Keratinocyte (primary cell): Measurements from ENCODE around the gene TMEM109. TPM values are rescaled to one million over a fixed set of nuclear protein-coding genes. Genes with fewer than 3 reads are reported as not detected.

Experiments used
- DNase-seq: peaks from one replicate; pipeline ENCODE4 v3.0.0-alpha.2; 2011; ENCODE audit warnings: low read depth, missing footprints, low spot score
- FAIRE-seq: peaks from 2 replicates; lab custom pipeline; 2011; peaks lifted over from hg19 to GRCh38; lab: Jason Lieb, UNC
- H2AFZ ChIP-seq: 2 replicates; pipeline ENCODE4 v1.6.0; 2012; ENCODE audit warnings: low read length, control low read depth, inconsistent platforms; ENCODE audit not compliant: control insufficient read depth
- H3K27ac ChIP-seq: 2 replicates; pipeline ENCODE4 v1.5.1; 2011; ENCODE audit warnings: low read length; ENCODE audit not compliant: control insufficient read depth, insufficient read depth
- H3K27me3 ChIP-seq: 3 replicates; pipeline ENCODE4 v1.6.0; 2011; ENCODE audit warnings: low read length; ENCODE audit not compliant: control insufficient read depth, insufficient read depth; ENCODE audit errors: extremely low read depth
- H3K36me3 ChIP-seq, 2 experiments: 2 replicates in 1 of 2; 3 replicates in 1 of 2; pipeline ENCODE4 v1.5.1; 2011; ENCODE audit warnings: low read length in 2 of 2, mild to moderate bottlenecking in 1 of 2; ENCODE audit not compliant: control insufficient read depth in 2 of 2, insufficient read depth in 2 of 2; ENCODE audit errors: extremely low read depth in 1 of 2
- H3K4me1 ChIP-seq: 3 replicates; pipeline ENCODE4 v1.5.1; 2011; ENCODE audit warnings: low read length; ENCODE audit not compliant: control insufficient read depth, insufficient read depth; ENCODE audit errors: extremely low read depth
- H3K4me2 ChIP-seq: 3 replicates; pipeline ENCODE4 v1.6.0; 2011; ENCODE audit warnings: low read depth, low read length; ENCODE audit not compliant: control insufficient read depth, insufficient read depth; ENCODE audit errors: extremely low read depth
- H3K4me3 ChIP-seq, 3 experiments: fragments of 200-600 bp in 1 of 3; sonication (generic) in 1 of 3; 2 replicates in 2 of 3; 3 replicates in 1 of 3; pipeline ENCODE4 v1.5.1; 2011 to 2016; ENCODE audit warnings: low read length in 3 of 3, mild to moderate bottlenecking in 3 of 3, control low read depth in 2 of 3, inconsistent platforms in 1 of 3, low read depth in 1 of 3, mixed read lengths in 1 of 3, mixed run types in 1 of 3, moderate library complexity in 1 of 3; ENCODE audit not compliant: control insufficient read depth in 2 of 3, insufficient read depth in 2 of 3; ENCODE audit errors: extremely low read depth in 1 of 3
- H3K79me2 ChIP-seq: 2 replicates; pipeline ENCODE4 v1.6.0; 2012; ENCODE audit warnings: low read length; ENCODE audit not compliant: control insufficient read depth, insufficient read depth
- H3K9ac ChIP-seq: 3 replicates; pipeline ENCODE4 v1.6.0; 2011; ENCODE audit warnings: low read length; ENCODE audit not compliant: control insufficient read depth, insufficient read depth; ENCODE audit errors: extremely low read depth
- H3K9me1 ChIP-seq: 3 replicates; pipeline ENCODE4 v1.6.0; 2011; ENCODE audit warnings: low read length; ENCODE audit not compliant: control insufficient read depth, insufficient read depth; ENCODE audit errors: extremely low read depth
- H3K9me3 ChIP-seq: 2 replicates; pipeline ENCODE4 v1.5.1; 2012; ENCODE audit warnings: low read depth, low read length; ENCODE audit not compliant: control insufficient read depth
- H4K20me1 ChIP-seq: 3 replicates; pipeline ENCODE4 v1.6.0; 2011; ENCODE audit warnings: low read length; ENCODE audit not compliant: control insufficient read depth, insufficient read depth; ENCODE audit errors: extremely low read depth
- EZH2 ChIP-seq: IDR thresholded peaks from one replicate; pipeline ENCODE4 v1.6.1; 2012; ENCODE audit warnings: inconsistent platforms, mild to moderate bottlenecking, low read length, moderate library complexity
- dilution Hi-C: fragments of 300-500 bp; cut with MboI; formaldehyde crosslinking; loops from one replicate; pipeline ENCODE4 v1.7.0; 2020; ENCODE audit warnings: low sequenced_read_pairs; ENCODE audit not compliant: extremely low pct_ligation_motif_present
- polyA plus RNA-seq, 5 experiments: library from polyadenylated mRNA; depleted of rRNA in 3 of 5; stranded (reverse) in 3 of 5; stranded (forward) in 1 of 5; unstranded in 1 of 5; fragments of >200 nt; gene quantifications; 1 replicate in 1 of 5; 2 replicates in 3 of 5; 3 replicates in 1 of 5; pipeline versions ENCODE4 v1.2.1 to v1.2.3, GENCODE V29; 2011 to 2012; ENCODE audit warnings: missing spikeins in 2 of 5, low read depth in 1 of 5, low replicate concordance in 1 of 5
- TF ChIP-seq, protein P1 (sequence below), 3 experiments: IDR thresholded peaks in 1 of 3; conservative IDR thresholded peaks in 1 of 3; optimal IDR thresholded peaks in 1 of 3; 2 replicates in 2 of 3; 3 replicates in 1 of 3; pipeline versions ENCODE3 to v1.5.1; 2011; ENCODE audit warnings: low read length in 3 of 3, mild to moderate bottlenecking in 3 of 3, moderate library complexity in 2 of 3, control low read depth in 1 of 3, inconsistent platforms in 1 of 3; ENCODE audit not compliant: insufficient read depth in 2 of 3; ENCODE audit errors: extremely low read depth in 1 of 3

The TMEM109 gene
- polyA plus RNA-seq, 1 donor (not counting 4 experiments of a cell fraction or from before 2014, with no cell fraction given) = 25.2 TPM

DNA sequence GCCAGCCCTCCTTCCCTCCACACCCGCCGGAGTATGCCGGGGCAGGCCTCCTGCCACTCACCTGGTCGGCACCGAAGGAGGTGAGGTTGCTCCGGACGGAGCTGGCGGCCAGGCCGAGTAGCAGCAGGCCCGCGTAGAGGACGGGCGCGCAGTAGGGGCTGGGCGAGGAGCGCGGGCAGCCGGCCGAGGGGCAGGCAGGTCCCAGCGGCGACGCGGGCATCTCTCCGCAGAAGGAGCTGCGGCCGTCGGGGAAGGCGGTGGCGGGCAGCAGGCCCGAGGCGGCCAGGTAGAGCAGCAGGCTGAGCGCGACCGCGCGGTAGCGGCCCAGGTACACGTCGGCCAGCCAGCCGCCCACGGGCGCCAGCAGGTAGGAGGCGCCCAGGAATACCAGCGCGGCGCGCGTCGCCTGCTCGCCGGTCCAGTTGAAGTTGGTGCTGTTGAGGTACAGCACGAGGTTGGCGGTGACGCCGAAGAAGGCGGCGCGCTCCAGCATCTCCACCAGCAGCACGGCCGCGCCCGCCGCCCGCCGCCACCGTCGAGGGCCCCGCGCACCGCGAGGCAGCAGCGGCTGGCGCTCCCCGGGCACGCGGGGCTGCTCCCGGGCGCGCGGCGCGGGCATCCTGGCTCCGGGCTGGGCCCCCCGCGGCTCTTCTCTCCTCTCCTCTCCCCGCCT is 37.1 kb downstream of the TMEM109 start:
- Histone ChIP-seq H3K27ac (no peak overlapping the region), H4K20me1 (no peaks in the 10 kb centered on the region), H2AFZ (no peak overlapping the region), H3K9me3 (no peaks in the 10 kb centered on the region), H3K4me3 (no peak overlapping the region), H3K9ac (no peak overlapping the region), H3K79me2 (no peaks in the 10 kb centered on the region), H3K4me1 (peaks cover 5% of the 10 kb centered on the region), H3K27me3 (peaks cover 4% of the 10 kb centered on the region), H3K36me3 (no peaks in the 10 kb centered on the region), H3K9me1 (no peaks in the 10 kb centered on the region), H3K4me2 (peak overlapping the region; percentile 12)
- TF ChIP-seq EZH2 = no peak
- TF ChIP-seq, protein P1, sequence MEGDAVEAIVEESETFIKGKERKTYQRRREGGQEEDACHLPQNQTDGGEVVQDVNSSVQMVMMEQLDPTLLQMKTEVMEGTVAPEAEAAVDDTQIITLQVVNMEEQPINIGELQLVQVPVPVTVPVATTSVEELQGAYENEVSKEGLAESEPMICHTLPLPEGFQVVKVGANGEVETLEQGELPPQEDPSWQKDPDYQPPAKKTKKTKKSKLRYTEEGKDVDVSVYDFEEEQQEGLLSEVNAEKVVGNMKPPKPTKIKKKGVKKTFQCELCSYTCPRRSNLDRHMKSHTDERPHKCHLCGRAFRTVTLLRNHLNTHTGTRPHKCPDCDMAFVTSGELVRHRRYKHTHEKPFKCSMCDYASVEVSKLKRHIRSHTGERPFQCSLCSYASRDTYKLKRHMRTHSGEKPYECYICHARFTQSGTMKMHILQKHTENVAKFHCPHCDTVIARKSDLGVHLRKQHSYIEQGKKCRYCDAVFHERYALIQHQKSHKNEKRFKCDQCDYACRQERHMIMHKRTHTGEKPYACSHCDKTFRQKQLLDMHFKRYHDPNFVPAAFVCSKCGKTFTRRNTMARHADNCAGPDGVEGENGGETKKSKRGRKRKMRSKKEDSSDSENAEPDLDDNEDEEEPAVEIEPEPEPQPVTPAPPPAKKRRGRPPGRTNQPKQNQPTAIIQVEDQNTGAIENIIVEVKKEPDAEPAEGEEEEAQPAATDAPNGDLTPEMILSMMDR (optimal IDR thresholded peaks at IDR 0.05 in 1 of 3, IDR thresholded peaks at IDR 0.05 in 1 of 3, conservative IDR thresholded peaks at IDR 0.05 in 1 of 3; ENCODE audit: extremely low read depth in 1 of 3, insufficient read depth in 2 of 3, low read length in 3 of 3) = no peak
- FAIRE-seq (no peak), DNase-seq (no peak)
- dilution Hi-C loops = no loop called here

DNA sequence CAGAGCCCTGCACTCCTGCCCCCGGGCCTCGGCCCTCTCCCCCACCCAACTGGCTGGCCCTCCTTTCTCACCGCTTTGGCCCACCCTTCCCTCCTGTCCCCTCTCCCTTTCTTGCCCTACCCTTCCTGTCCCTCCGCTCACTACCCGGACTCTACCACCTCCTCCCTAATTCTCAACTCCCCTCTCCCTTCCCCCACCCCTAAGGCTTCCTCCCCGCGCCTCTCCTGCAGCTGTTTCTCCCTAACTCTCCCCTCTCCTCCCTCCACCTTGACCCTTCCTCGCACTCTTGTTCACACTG is 37.6 kb downstream of the TMEM109 start:
- Histone ChIP-seq H3K4me3 (no peak overlapping the region), H3K9me1 (no peaks in the 10 kb centered on the region), H2AFZ (peak overlapping the region; percentile 94), H3K79me2 (no peaks in the 10 kb centered on the region), H3K4me1 (peaks cover 5% of the 10 kb centered on the region), H3K9ac (peak overlapping the region; percentile 70), H3K27ac (no peak overlapping the region), H3K36me3 (no peaks in the 10 kb centered on the region), H4K20me1 (no peaks in the 10 kb centered on the region), H3K9me3 (no peaks in the 10 kb centered on the region), H3K27me3 (peaks cover 4% of the 10 kb centered on the region), H3K4me2 (peak overlapping the region; percentile 77)
- dilution Hi-C loops = no loop called here
- no peak for DNase-seq
- FAIRE-seq = no peak
- TF ChIP-seq, protein P1 (optimal IDR thresholded peaks at IDR 0.05 in 1 of 3, IDR thresholded peaks at IDR 0.05 in 1 of 3, conservative IDR thresholded peaks at IDR 0.05 in 1 of 3; ENCODE audit: extremely low read depth in 1 of 3, insufficient read depth in 2 of 3, low read length in 3 of 3) = no peak
- TF ChIP-seq EZH2 = no peak
